T-helper 17 cell (primary cell): ENCODE results near the gene NUDT22. TPM values are rescaled to one million over a fixed set of nuclear protein-coding genes. Genes with fewer than 3 reads are reported as not detected.

Experiments used
- ATAC-seq: fragments of 150-1000 bp; cut with Tn5 transposase; 2 replicates; pipeline ENCODE4 v1.10.0; 2021; ENCODE audit warnings: mild to moderate bottlenecking, moderate library complexity
- DNase-seq, 3 donors: peaks; one replicate each; pipeline versions ENCODE4 v3.0.0 to v3.0.0-alpha.2; 2020 to 2021
- H3K9me3 ChIP-seq: one replicate; pipeline ENCODE4 v1.7.0; 2013; ENCODE audit warnings: low read length, mild to moderate bottlenecking; ENCODE audit not compliant: control insufficient read depth, poor library complexity, severe bottlenecking
- H3K27ac Mint-ChIP-seq: one replicate; pipeline ENCODE4 v1.8.0; 2022; ENCODE audit warnings: mild to moderate bottlenecking, moderate library complexity, mixed read lengths
- H3K27me3 Mint-ChIP-seq: one replicate; pipeline ENCODE4 v1.8.0; 2022; ENCODE audit warnings: mixed read lengths
- H3K36me3 Mint-ChIP-seq: one replicate; pipeline ENCODE4 v1.8.0; 2022; ENCODE audit warnings: low read depth, mixed read lengths
- H3K4me1 Mint-ChIP-seq: one replicate; pipeline ENCODE4 v1.8.0; 2022; ENCODE audit warnings: mild to moderate bottlenecking, mixed read lengths
- H3K4me3 Mint-ChIP-seq: one replicate; pipeline ENCODE4 v1.8.0; 2022; ENCODE audit warnings: mild to moderate bottlenecking, moderate library complexity, mixed read lengths
- total RNA-seq, 4 donors: library from RNA in 2 of 4; stranded (reverse) in 2 of 4; gene quantifications; one replicate each; pipeline ENCODE4 v1.2.3 and lab custom pipeline; 2022 to 2026

The NUDT22 gene
- total RNA-seq, 2 donors from 2014 or later: 30.8 to 42.8 TPM

GRCh38 chr11:64263947-64264317 lies 37.9 kb downstream of the NUDT22 start:
- Mint-ChIP-seq H3K36me3 (peaks cover 5% of the 10 kb centered on the region), H3K4me3 (no peak overlapping the region), H3K27ac (no peak overlapping the region), H3K27me3 (no peaks in the 10 kb centered on the region), H3K4me1 (peaks cover 23% of the 10 kb centered on the region)
- DNase-seq (no peak), ATAC-seq (no peak)
- H3K9me3 ChIP-seq: no peaks in the 10 kb centered on the region

DNA sequence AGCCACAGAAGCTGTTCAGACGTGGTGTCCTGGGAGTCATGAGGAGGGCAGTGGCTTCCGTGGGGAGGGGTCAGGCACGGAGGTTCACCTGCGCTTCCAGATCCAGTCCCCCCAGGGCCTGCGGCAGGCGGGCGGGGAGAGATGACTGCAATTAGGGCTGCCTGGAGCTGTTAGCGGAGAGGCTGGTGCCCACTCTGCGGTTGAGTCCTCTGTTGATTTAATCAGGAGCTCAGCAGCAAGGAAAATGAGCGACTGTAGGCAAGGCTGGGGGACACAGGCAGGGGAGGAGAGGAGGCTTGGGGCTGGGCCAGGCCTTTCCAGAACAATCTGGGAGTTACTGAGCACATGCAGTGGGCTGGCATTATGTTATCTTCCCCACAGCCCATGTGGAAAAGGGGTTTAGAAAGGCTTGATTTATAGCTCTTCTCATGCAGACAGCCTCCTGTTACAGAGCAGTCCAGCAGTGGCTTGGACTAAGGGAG lies 38.3 kb downstream of the NUDT22 start:
- ATAC-seq: no peak
- no peak overlapping the region for H3K27ac Mint-ChIP-seq
- peaks cover 3% of the 10 kb centered on the region for H3K36me3 Mint-ChIP-seq
- peaks cover 23% of the 10 kb centered on the region for H3K4me1 Mint-ChIP-seq
- DNase-seq: no peak
- no peak overlapping the region for H3K4me3 Mint-ChIP-seq
- H3K9me3 ChIP-seq: no peaks in the 10 kb centered on the region
- no peaks in the 10 kb centered on the region for H3K27me3 Mint-ChIP-seq

- H3K9me3 ChIP-seq: no peaks in the 10 kb centered on the region
- no peak for ATAC-seq
- no peak overlapping the region for H3K27ac Mint-ChIP-seq
- H3K4me1 Mint-ChIP-seq: peaks cover 19% of the 10 kb centered on the region
- no peak for DNase-seq
- H3K36me3 Mint-ChIP-seq: peaks cover 4% of the 10 kb centered on the region
- H3K27me3 Mint-ChIP-seq: no peaks in the 10 kb centered on the region
- no peak overlapping the region for H3K4me3 Mint-ChIP-seq
Observed at GRCh38 chr11:64265176-64266160, 39.4 kb downstream of the NUDT22 start.

- no peaks in the 10 kb centered on the region for H3K9me3 ChIP-seq
- Mint-ChIP-seq H3K4me3 (peak overlapping the region; percentile 41), H3K36me3 (peaks cover 4% of the 10 kb centered on the region), H3K27me3 (no peaks in the 10 kb centered on the region), H3K27ac (no peak overlapping the region), H3K4me1 (peaks cover 21% of the 10 kb centered on the region)
- ATAC-seq (no peak), DNase-seq (no peak)
Observed at GRCh38 chr11:64266339-64266738, 40.3 kb downstream of the NUDT22 start.

DNA sequence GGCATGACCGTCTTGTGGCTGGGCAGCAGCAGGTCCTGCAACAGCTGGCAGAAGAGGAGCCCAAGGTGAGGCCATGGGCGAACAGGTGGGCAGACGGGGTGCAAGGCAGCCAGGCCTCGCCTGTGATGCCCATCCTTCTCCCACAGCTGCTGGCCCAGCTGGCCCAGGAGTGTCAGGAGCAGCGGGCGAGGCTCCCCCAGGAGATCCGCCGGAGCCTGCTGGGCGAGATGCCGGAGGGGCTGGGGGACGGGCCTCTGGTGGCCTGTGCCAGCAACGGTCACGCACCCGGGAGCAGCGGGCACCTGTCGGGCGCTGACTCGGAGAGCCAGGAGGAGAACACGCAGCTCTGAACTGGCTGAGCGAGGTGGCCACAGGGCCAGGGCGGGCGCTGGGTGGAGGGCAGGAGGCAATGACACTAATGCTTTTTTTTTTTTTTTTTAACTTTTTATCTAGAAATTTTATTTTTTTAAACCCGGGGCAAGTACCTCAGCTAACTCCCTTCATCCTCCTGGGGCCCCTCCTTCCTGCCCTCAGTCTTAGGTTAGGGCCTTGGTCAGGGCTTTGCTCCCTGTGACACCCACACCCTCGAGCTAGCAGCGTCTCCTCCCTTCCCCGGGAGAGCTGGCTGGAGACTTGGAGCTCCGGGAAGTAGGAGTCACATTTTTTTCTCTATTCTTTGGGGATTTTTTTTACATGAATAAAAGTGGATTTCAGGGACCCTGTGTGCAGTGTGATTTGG lies 41.3 kb downstream of the NUDT22 start:
- H3K9me3 ChIP-seq: no peaks in the 10 kb centered on the region
- H3K36me3 Mint-ChIP-seq: peaks cover 4% of the 10 kb centered on the region
- no peak for ATAC-seq
- H3K4me3 Mint-ChIP-seq: no peak overlapping the region
- peak overlapping the region; percentile 99 for H3K27ac Mint-ChIP-seq
- no peaks in the 10 kb centered on the region for H3K27me3 Mint-ChIP-seq
- DNase-seq: no peak
- H3K4me1 Mint-ChIP-seq: peaks cover 21% of the 10 kb centered on the region

DNA sequence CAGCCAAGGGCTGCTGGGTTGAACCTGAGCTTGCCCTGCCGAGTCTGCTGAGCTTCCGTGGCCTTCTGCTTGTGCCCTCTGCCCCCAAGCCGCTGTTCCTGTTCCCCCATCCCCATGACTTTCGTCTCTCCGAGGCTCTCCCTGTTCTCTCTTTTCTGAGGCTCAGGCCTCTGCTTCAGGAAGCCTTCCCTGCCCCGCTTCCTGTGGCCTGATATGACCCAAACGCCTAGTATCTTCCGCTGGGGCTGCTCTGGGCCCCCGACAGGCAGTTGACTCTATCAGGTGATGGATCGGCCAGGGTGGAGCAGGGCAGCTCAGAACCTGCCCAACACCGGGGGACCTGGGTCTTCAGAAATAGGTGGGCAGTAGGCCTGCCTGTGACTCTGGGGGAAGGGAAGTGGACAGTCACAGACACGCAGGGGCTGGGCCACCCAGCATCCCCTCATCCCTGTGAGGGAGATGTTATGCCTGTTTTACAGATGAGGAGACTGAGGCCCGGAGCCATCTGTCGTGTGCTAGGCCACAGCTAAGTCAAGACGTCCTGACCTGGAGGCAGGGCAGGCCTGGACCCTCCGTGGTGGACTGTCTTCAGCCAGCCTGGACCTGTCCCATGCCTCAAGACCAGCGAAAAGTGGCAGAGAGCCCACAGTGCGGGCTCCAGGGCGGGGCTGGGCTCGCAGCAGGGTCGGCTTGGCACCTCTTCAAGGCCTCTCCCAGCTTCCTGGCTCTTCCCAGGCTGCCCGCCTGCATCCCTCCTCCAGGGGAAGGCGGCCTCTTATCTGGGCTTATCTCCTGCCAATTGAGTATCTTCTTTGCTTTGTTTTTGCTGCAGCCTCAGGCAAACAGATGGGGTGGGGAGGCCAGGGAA lies 42.2 kb downstream of the NUDT22 start:
- H3K36me3 Mint-ChIP-seq: peaks cover 4% of the 10 kb centered on the region
- peak overlapping the region; percentile 99 for H3K27ac Mint-ChIP-seq
- DNase-seq (no peak), ATAC-seq (no peak)
- H3K4me1 Mint-ChIP-seq: peaks cover 19% of the 10 kb centered on the region
- H3K9me3 ChIP-seq: no peaks in the 10 kb centered on the region
- no peaks in the 10 kb centered on the region for H3K27me3 Mint-ChIP-seq
- H3K4me3 Mint-ChIP-seq: peak overlapping the region; percentile 96

DNA sequence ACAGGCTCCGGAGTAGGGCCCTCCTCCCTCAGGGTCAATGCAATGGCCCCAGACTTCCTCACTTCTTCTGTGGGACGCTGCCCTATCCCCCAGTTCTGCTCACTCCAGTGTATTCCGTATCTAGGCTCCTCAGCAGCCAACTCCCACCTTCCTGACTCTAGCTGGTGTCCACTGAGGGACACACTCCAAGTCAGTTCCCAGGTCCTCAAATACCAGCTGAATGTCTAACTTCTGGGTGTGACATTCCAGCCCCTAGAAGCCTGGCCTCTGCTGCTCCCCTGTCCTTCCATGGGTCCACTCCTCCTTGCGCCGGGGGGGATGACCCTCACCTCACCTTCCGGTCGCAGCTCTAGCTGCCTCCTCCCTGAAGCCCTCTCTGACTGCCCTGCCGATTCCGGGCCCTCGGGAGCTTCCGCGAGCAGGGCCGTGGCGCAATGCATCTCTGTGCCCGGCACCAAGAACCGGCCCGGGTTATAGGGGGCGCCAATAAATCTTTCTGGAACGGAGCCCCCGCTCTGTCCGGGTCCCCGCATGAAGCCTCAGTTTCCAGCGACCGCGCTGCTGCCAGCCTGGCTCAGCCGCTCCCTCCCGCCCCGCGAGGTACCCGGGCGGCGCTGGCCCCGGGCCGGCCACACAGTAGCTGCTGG lies 42.9 kb downstream of the NUDT22 start:
- no peaks in the 10 kb centered on the region for H3K9me3 ChIP-seq
- peaks cover 4% of the 10 kb centered on the region for H3K36me3 Mint-ChIP-seq
- peak overlapping the region; percentile 96 for H3K4me3 Mint-ChIP-seq
- no peak for ATAC-seq
- peak in 1 of 3 donors; percentile 28 for DNase-seq
- peak overlapping the region; percentile 99 for H3K27ac Mint-ChIP-seq
- peaks cover 19% of the 10 kb centered on the region for H3K4me1 Mint-ChIP-seq
- H3K27me3 Mint-ChIP-seq: no peaks in the 10 kb centered on the region

DNA sequence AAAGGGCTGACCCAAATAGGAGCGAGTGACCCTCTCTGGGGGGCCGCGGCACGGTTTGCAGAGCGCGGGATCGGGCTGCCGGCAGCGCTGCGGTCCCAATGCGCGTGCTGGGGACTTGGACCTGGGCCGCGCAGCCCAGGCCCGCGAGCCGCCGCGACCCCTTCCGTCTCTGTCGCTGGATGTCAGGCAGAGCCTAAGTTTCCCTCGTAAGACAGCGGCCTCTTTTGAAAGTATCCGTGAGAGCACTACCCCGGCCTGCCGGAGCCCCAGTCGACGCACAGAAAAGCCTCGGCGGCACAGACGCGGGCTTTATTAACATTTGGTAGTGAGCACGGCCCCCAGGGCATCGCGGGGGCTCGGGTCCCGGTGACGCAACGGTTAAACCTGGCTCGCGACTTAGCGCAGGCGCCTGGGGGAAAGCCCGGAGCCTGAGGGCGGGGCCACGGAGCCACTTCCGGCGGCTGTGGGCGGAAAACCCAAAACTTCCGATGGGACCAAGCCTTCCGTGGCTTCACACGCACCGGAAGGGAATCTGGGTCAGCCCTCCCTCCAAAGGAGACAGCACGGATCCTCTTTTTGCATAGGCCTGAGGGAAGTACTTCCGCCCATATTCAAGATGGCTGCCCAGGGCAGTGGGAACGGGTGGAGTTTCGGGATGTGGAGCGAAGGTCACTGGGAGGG lies 43.6 kb downstream of the NUDT22 start:
- ATAC-seq (peak; percentile 77), DNase-seq (peak; percentile 94 to 97 (median 94))
- H3K4me1 Mint-ChIP-seq: peaks cover 19% of the 10 kb centered on the region
- no peaks in the 10 kb centered on the region for H3K9me3 ChIP-seq
- peaks cover 4% of the 10 kb centered on the region for H3K36me3 Mint-ChIP-seq
- H3K27me3 Mint-ChIP-seq: no peaks in the 10 kb centered on the region
- peak overlapping the region; percentile 96 for H3K4me3 Mint-ChIP-seq
- peak overlapping the region; percentile 99 for H3K27ac Mint-ChIP-seq

- Mint-ChIP-seq H3K36me3 (peaks cover 6% of the 10 kb centered on the region), H3K4me1 (peaks cover 4% of the 10 kb centered on the region), H3K4me3 (no peak overlapping the region), H3K27me3 (no peaks in the 10 kb centered on the region), H3K27ac (no peak overlapping the region)
- DNase-seq (no peak), ATAC-seq (no peak)
- no peaks in the 10 kb centered on the region for H3K9me3 ChIP-seq
Observed at GRCh38 chr11:64275031-64275800, 49.1 kb downstream of the NUDT22 start.

DNA sequence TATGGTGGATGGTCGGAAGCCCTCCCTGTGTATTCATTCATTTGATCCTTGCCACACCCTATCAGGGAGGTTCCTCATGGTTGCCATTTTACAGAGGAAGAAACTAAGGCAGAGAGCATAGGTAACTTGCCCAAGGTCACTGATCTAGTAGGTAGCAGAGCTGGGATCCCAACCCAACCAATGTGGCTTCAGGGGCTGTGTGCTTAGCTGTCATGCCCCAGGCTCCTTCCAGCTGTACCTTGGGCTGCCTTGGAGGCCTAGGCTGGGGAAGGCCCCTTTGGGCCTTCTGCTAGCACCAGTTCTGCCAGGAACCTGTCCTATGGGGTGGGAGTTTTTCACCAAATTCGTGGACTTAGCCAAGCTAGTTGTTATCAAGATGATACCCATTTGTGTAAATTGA lies 49.8 kb downstream of the NUDT22 start:
- Mint-ChIP-seq H3K27ac (no peak overlapping the region), H3K4me1 (no peaks in the 10 kb centered on the region), H3K36me3 (peaks cover 4% of the 10 kb centered on the region), H3K4me3 (no peak overlapping the region), H3K27me3 (no peaks in the 10 kb centered on the region)
- ATAC-seq: no peak
- DNase-seq: no peak
- H3K9me3 ChIP-seq: no peaks in the 10 kb centered on the region

- ATAC-seq (no peak), DNase-seq (no peak)
- Mint-ChIP-seq H3K4me3 (no peak overlapping the region), H3K4me1 (peaks cover 2% of the 10 kb centered on the region), H3K27me3 (no peaks in the 10 kb centered on the region), H3K36me3 (peaks cover 4% of the 10 kb centered on the region), H3K27ac (no peak overlapping the region)
- no peaks in the 10 kb centered on the region for H3K9me3 ChIP-seq
Observed at GRCh38 chr11:64276653-64277431, 50.8 kb downstream of the NUDT22 start.
